Hippocampal formation (tissue), 2 donors: ENCODE measurements around the gene FGF2.
"Not testable (repeated sequence)": the region's sequence is repeated elsewhere in the genome, so short reads cannot be mapped to it uniquely, and the experiment has no call there.

Experiments used
- DNase-seq, 2 donors: peaks; one replicate each; lab custom pipeline; 2025; lab: John Stamatoyannopoulos, UW

The FGF2 gene

DNA sequence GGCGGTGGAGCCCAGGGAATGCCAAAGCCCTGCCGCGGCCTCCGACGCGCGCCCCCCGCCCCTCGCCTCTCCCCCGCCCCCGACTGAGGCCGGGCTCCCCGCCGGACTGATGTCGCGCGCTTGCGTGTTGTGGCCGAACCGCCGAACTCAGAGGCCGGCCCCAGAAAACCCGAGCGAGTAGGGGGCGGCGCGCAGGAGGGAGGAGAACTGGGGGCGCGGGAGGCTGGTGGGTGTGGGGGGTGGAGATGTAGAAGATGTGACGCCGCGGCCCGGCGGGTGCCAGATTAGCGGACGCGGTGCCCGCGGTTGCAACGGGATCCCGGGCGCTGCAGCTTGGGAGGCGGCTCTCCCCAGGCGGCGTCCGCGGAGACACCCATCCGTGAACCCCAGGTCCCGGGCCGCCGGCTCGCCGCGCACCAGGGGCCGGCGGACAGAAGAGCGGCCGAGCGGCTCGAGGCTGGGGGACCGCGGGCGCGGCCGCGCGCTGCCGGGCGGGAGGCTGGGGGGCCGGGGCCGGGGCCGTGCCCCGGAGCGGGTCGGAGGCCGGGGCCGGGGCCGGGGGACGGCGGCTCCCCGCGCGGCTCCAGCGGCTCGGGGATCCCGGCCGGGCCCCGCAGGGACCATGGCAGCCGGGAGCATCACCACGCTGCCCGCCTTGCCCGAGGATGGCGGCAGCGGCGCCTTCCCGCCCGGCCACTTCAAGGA lies at the start of gene FGF2:
Gene FGF2, plus strand, starts transcription at position 279 of the 705 bp plus-strand sequence. Its CDS starts 344 bp downstream, at position 623.
- DNase-seq, result peak; percentile 14 to 32

DNA sequence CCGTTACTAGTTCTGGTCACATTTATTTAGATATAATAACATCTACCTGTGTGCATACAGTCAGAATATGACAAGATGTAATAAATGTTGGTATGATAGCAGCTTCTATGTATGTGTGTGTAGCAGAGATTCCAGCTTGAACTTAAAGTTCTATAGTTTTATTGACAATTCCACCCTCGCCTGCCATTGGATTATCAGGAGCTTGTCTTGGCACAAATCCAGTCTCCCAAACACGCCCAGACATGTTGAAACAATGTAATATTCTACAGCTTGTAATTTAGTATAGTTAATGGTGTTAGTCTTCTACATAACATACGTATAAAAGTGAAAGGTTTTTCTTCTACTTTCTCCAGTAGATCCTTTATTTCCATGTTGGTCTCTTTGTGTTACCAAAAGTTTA lies 49.7 kb upstream of the FGF2 start:
- DNase-seq, result no peak

DNA sequence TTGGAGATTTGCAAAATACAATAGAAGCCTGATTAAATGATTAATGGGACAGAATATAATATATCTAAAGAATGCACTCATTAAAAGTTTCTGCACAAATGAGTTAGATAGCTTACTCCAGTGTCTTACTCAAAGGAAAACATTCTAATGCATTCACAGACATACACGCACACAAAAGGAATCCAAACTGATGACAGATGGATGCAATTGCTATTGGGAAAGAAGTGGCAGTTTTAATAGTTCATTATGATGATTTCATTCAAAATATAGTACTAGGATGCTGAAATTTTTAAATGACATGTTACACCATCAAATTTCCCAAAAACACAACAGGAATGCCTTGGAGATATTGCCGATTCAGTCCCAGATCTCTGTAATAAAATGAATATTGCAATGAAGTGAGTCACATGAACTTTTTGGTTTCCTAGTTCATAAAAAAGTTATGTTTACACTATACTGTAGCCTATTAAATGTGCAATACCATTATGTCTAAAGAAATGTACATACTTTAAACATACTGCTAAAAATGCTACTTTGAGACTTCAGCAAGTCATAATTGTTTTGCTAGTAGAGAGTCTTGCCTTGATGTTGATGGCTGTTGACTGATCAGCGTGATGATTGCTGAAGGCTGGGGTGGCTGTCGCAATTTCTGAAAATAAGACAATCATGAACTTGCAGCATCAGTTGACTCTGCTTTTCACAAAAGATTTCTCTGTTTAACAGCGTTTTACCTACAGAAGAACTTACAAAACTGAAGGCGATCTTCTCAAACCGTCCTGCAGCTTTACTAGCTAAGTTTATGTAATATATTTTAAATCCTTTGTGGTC lies 48.6 kb upstream of the FGF2 start:
- no peak for DNase-seq

DNA sequence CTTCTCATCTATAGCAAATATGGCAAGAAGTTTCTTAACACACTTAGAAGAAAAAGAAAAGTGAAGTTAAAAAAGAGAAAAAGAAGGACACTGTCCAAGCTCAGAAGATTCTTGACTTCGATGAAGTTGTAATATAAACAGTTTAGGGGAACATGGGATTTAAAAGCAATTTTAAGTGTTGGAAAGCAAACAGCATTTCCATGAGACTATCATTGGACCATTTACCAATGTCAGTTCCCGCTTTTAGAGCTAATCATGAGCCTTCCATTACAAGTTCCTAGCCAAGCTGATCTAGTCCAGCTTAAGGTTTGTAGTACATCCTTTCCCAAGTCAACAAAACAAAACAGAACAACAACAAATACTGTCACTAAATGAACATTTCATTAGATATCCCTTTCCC lies 45.1 kb upstream of the FGF2 start:
- DNase-seq, result no peak

GRCh38 chr4:122783301-122784215 lies 43.1 kb upstream of the FGF2 start:
- DNase-seq, result no peak

DNA sequence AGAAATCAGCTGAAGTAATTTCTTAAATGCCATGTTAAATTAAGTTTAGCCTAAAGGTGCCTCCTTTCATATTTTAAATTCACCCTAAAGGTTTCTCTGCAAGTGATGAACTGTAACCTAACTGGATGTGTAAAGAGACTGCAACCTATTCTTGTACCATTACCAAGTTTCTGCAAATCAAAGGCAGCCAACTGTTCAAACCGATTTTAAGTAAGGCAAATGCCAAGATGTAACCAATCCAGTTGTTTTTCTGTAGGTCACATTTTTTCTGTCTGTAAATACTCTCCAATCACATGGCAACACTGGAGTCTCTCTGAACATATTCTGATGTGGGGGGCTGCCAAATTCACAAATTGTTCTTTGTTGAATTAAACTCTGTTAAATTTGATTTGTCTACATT lies 42.4 kb upstream of the FGF2 start:
- no peak for DNase-seq

DNA sequence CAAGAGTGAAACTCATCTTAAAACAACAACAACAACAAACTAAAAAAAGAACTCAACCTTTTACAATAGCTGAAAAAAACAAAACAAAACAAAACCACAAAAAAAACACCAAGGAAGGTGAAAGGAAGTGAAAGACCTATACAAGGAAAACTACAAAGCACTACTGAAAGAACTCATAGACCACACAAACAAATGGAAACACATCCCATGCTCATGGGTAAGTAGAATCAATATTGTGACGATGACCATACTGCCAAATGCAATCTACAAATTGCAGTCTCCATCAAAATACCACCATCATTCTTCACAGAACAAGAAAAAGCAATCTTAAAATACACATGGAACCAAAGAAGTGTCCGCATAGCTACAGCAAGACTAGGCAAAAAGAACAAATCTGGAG lies 41.5 kb upstream of the FGF2 start:
- no peak for DNase-seq

GRCh38 chr4:122786296-122786695 lies 40.3 kb upstream of the FGF2 start:
- DNase-seq, result not testable (repeated sequence)

DNA sequence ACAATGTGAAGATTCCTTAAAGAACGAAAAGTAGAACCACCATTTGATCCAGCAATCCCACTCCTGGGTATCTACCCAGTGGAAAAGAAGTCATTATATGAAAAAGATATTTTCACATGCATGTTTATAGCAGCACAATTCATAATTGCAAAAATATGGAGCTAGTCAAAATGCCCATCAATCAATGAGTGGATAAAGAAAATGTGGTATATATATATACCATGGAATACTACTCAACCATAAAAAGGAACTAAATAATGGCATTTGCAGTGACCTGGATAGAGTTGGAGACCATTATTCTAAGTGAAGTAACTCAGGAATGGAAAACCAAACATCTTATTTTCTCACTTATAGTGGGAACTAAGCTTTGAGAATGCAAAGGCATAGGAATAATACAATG lies 39.7 kb upstream of the FGF2 start:
- DNase-seq, result not testable (repeated sequence)

- no peak for DNase-seq
Measured at GRCh38 chr4:122787940-122788339, 38.7 kb upstream of the FGF2 start.

GRCh38 chr4:122788935-122789334 lies 37.7 kb upstream of the FGF2 start:
- no peak for DNase-seq

GRCh38 chr4:122793811-122794210 lies 32.8 kb upstream of the FGF2 start:
- no peak for DNase-seq

GRCh38 chr4:122796801-122797404 lies 29.7 kb upstream of the FGF2 start:
- no peak for DNase-seq

- DNase-seq, result no peak
Measured at GRCh38 chr4:122797405-122798094, 29.1 kb upstream of the FGF2 start.

GRCh38 chr4:122798101-122798500 lies 28.5 kb upstream of the FGF2 start:
- DNase-seq, result peak in 1 of 2 donors; percentile 14

DNA sequence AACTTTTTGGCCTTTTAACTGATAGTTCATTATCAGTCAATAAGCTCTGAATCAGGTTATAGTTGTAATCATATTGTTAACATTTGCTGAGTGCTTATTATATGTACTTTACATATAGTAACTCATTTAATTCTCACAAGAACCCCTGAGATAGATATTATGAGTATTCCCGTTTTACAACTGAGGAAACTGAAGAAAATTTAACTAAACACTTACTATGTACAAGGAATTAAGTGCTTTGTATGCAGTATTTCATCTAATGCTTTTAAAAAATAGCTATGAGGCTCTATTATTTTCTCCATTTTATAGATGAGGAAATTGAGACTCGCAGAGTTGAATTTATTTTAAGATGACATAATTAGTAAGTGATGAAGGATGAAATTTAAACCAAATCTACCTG lies 27.7 kb upstream of the FGF2 start:
- DNase-seq, result no peak

DNA sequence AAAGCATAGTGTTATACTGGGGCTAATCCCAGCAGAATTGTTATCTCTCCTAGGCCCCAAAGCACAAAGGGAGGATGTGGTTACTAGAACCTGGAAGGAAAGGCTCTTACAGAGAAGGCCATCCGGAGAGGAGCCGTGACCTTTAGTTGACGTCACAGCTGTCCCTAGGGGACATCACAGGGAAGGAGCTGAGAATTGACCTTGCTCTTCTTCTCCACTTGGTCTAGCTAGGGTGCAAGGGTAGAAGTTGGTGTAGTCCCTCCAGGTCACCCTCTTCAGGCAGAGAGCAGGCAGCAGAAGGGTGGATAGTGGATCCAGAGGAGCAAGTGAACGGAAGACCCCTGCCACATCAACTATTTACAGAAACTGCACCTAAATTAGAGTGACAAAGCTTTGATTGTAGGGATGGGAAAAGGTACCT lies 22.8 kb upstream of the FGF2 start:
- DNase-seq, result no peak

DNA sequence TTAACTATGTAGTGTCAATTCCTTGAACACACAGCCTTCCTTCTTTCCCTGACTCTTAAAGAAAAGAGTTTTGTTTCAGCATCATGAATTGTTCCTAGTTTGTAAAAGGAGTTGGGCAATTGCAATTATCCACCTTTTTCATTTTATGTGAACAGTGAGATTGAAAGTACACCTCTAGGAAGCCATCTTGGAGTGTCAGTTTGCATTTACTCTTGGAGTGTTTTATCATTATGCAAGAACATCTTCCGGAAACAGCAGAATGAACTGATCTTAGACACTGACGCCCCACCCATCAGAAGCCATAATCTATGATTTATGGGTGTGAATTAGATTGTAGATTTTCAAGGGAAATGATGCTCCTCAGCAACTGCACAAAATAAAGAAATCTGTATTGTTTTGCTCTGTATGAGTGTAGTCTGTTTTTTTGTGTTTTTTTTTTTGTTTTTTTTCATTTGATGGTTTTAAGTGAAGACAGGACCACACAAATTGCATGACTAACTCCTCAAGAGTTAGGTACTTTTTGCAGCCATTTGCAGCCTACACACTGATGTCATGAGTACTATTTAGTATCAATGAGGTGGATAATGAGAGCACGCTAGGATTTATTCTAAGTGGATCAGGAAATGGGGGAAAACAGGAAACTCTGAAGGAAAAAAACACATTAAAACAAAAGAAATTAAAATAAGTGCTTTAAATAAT lies 19.5 kb upstream of the FGF2 start:
- DNase-seq, result no peak

- DNase-seq, result no peak
Measured at GRCh38 chr4:122810669-122811068, 16.0 kb upstream of the FGF2 start.

DNA sequence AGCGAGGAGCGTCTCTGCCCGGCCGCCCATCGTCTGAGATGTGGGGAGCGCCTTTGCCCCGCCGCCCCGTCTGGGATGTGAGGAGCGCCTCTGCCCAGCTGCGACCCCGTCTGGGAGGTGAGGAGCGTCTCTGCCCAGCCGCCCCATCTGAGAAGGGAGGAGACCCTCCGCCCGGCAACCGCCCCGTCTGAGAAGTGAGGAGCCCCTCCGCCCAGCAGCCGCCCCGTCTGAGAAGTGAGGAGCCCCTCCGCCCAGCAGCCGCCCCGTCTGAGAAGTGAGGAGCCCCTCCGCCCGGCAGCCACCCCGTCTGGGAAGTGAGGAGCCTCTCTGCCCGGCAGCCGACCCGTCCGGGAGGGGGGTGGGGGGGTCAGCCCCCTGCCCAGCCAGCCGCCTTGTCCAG lies 14.8 kb upstream of the FGF2 start:
- not testable (repeated sequence) for DNase-seq

DNA sequence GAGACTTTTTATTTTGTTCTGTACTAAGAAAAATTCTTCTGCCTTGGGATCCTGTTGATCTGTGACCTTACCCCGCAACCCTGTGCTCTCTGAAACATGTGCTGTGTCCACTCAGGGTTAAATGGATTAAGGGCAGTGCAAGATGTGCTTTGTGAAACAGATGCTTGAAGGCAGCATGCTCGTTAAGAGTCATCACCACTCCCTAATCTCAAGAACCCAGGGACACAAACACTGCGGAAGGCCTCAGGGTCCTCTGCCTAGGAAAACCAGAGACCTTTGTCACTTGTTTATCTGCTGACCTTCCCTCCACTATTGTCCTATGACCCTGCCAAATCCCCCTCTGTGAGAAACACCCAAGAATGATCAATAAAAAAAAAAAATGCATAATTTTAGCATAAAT lies 13.8 kb upstream of the FGF2 start:
- not testable (repeated sequence) for DNase-seq
